C4-2B (cell line): ENCODE data around the gene CRIP1.

Experiments used
- H3K27ac ChIP-seq: fragments of 450-650 bp; 2 replicates; pipeline ENCODE4 v1.5.1; 2017
- ZFX ChIP-seq: fragments of 450-650 bp; IDR thresholded peaks from 2 replicates; pipeline ENCODE4 v1.6.1; 2017
- TF ChIP-seq, protein P1 (sequence below): fragments of 450-650 bp; conservative IDR thresholded peaks from 2 replicates; pipeline ENCODE4 v1.5.1; 2017; ENCODE audit warnings: mild to moderate bottlenecking

The CRIP1 gene

DNA sequence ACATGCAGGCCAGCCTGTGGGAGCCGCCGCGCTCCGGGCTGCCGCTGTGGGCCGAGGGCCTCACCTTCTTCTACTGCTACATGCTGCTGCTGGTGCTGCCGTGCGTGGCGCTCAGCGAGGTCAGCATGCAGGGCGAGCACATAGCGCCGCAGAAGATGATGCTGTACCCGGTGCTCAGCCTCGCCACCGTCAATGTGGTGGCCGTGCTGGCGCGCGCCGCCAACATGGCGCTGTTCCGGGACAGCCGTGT lies 42.6 kb downstream of the CRIP1 start:
- no peak overlapping the region for H3K27ac ChIP-seq
- TF ChIP-seq ZFX: no peak
- TF ChIP-seq, protein P1, sequence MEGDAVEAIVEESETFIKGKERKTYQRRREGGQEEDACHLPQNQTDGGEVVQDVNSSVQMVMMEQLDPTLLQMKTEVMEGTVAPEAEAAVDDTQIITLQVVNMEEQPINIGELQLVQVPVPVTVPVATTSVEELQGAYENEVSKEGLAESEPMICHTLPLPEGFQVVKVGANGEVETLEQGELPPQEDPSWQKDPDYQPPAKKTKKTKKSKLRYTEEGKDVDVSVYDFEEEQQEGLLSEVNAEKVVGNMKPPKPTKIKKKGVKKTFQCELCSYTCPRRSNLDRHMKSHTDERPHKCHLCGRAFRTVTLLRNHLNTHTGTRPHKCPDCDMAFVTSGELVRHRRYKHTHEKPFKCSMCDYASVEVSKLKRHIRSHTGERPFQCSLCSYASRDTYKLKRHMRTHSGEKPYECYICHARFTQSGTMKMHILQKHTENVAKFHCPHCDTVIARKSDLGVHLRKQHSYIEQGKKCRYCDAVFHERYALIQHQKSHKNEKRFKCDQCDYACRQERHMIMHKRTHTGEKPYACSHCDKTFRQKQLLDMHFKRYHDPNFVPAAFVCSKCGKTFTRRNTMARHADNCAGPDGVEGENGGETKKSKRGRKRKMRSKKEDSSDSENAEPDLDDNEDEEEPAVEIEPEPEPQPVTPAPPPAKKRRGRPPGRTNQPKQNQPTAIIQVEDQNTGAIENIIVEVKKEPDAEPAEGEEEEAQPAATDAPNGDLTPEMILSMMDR: no peak

DNA sequence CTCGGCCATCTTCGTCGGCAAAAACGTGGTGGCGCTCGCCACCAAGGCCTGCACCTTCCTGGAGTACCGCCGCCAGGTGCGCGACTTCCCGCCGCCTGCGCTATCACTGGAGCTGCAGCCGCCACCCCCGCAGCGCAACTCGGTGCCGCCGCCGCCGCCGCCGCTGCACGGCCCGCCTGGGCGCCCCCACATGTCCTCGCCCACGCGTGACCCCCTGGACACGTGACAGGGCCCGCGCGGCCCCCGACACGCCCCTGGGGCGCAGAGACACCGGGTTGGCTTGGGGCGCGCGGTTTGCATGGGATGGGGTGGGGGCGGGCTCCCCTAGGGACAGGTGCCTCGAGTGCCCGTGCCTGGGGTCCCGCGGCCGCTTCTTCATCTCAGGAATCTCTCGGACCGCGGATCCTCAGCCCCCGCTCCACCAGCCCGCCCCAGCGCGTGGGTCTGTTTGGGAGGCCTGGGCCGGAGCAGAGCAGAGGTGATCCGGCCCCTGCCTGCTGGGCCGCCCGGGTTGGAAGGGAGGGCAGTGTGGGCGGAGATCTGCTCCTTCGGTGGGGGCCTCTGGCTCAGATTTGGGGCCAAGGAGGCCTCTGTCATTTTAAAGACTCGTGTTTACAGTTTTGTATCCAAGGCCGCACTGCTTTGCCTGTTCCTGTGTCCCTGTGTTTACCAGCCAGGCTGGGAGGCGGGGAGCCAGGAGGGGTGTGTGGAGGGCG lies 43.0 kb downstream of the CRIP1 start:
- TF ChIP-seq ZFX: no peak
- TF ChIP-seq, protein P1: no peak

DNA sequence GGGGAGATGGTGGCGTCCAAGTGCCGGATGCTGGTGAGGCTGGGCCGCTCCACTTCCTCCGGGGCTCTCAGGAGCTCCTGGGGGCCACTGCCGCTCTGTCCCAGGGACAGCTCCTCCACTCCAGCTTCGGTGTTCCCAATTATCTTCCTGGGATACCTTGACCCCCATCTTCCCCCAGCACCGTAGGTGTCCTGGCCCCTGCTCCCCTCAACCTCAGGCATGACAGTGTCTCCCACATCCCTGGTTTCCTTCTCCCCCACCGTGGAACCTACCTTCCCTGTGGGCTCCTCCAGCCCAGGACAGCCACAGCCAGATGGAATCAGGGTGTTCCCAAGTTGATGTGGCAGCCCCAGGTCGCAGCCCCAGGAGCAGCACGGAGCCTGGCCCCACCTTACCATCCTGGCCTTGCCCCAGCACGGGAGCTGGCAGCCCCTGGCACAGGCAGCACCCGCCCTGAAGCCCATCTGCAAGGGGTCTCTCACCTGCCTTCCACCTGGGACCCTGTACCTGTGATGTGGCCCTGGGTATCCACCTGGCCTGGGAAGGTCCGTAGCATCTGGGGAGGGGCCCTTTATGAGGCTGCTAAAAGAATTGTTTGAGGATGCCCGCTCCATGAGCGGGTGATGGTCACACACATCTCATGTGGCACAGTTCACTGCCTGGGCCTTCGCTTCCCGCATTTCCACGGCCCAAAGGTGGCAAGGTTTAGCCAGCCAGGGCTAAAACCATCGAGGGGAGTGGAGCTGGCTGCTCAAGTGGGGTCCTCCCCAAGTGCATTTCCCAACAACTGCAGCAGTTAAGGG lies 43.8 kb downstream of the CRIP1 start:
- TF ChIP-seq ZFX: no peak
- TF ChIP-seq, protein P1: no peak

More for the DNA sequence above, 43.0 kb downstream of the CRIP1 start:
- no peak overlapping the region for H3K27ac ChIP-seq

DNA sequence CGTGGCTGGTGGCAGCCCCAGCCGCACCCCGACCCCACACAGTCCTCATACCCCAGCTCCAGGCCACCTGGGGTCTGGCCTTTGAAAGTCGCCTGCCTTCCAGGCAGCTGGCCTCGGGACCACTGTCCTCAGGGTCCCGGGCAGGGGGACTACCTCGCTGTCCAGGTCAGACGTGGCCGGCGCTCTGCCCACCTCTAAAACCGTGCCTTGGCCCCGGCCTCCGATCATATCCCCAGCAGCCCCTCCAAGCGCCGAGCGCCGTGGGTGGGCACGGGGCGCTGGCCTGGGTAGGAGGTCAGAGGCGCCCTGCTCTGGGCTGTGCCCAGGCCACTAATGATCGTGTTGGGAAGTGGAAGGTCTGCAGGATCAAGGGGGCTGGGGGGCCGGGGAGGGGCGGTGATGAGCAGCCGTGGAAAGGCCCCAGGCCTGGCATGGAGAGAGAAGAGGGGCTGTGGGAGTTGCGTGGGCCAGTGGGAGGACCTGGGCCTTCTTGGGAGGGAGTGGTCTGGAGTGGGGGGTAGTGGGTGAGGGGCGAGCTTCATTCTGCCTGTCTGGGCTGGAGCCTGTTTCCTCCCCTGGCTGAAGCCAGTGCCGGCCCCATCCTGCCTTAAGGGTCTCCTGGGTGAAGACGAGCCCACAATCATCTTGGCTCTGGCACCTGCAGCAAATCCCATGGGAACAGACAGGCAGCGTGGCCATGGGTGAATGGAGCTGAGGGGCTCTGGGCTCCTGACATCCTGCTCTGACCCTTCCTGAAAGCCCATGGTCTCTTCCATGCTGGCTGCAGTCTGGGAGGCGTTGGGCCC lies 44.6 kb downstream of the CRIP1 start:
- no peak overlapping the region for H3K27ac ChIP-seq
- TF ChIP-seq, protein P1: no peak
- TF ChIP-seq ZFX: no peak

More for the DNA sequence above, 43.8 kb downstream of the CRIP1 start:
- H3K27ac ChIP-seq: no peak overlapping the region

DNA sequence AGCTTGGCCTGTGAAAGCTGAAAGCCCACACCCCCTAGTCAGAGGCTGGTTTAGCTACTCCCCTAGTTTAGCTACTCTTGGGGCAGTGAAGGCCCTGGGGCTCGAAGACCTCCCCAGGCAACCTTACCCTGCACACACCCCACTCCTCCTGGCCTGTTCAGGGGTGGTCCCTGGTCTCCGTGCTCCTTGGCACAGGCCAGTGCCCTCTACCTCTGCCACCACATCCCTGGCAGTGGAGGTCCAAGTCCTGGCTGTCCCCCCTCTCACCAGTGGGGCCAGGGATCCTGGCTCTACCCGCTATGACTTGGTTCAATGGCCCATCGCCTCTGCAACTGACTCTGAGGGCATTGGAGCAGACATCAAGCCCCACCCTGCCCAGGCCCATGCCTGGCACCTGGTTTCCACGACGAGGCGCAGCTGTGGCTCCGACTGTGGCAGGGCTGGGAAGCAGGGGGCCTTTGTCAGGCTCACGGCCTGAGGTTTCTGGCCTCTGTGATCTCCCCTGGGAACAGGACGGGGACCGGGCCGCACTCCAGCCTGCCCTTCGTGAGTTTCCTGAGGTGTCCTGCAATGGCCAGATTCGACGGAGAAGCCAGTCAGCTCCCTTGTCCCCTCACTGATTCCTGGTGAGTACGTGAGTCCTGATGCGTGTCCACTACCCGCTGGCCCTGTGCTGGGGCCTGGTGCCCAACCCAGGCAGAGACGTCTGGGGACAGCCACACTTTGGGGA lies 45.4 kb downstream of the CRIP1 start:
- H3K27ac ChIP-seq: no peak overlapping the region
- TF ChIP-seq ZFX: no peak
- TF ChIP-seq, protein P1: no peak

DNA sequence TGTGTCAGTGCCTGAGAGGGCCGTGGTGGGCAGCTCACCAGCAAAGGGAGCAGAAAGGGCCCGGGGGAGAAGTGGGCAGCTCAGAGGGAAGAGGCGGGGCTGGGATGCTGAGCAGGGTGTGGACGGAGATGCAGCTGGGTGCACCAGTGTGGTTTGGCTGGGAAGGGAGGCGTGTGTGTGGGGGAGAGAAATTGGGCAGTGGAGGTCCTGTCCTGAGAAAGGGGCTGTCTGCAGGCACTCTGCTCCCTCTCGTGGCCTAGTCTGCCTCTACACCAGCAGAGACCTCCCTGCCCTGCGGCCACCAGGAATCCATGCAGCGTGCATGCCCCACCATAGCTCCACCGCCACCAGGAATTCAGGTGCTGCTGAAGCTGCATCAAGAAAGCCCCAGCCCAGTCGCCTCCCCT lies 46.1 kb downstream of the CRIP1 start:
- no peak overlapping the region for H3K27ac ChIP-seq
- no peak for TF ChIP-seq ZFX
- TF ChIP-seq, protein P1: peak; percentile 46
